Measurements from ENCODE around the gene SP1. TPM values are rescaled to one million over a fixed set of nuclear protein-coding genes. Genes with fewer than 3 reads are reported as not detected.

Gene SP1
- total and polyA plus RNA-seq, 9 of the 15 experiments (the other 6 are each of a cell fraction or from before 2014, with no cell fraction given) = 8.0 to 65.5 (median 41.6) TPM

DNA sequence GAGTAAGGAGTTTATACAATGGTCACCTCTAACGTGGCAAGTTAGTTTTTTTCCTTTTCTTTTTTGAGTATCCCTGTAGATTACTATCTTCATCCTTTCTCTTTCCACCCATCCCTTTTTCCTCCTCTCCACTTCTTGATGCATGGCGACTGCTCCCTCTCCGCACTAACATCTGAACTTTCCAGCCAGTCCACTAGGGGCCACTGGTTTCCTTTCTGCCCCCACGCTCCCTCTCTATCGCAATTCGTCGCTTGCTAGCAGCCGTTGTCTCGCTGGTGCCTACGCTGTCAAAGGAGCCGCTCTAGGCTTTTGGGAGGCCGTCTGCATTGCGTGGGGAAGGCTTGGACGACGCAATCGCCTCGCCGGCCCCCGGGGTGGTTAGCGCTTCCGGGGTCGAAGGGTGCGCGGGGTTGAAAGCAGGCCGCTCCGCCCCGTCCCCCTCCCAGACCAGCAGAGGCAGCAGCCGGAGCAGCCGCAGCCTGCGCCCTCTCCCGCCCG is 71.7 kb downstream of the SP1 start, which contains the start of gene PCBP2:
Gene PCBP2 (plus strand): TSS at position 442 of the 498 bp plus-strand sequence. CDS start 2,699 bp downstream, outside the sequence.
- no TSS peak for BruUV-seq (replicated peaks)
- H4K20me1 ChIP-seq (replicated peaks; ENCODE audit: control insufficient read depth, insufficient read depth, low read length) = peaks cover 28% of the 10 kb centered on the region
- 2% methylated on average over 24 of the region's 32 CpGs for WGBS (ENCODE audit: insufficient coverage, low coverage, missing lambda C conversion rate)
- H3K4me1 ChIP-seq (replicated peaks in 1 of 2; ENCODE audit: control insufficient read depth in 2 of 2, insufficient read depth in 2 of 2, low read length in 2 of 2) = peaks cover 0 to 17% of the 10 kb centered on the region in 2 experiments; a peak in 3 of 5 replicates
- H3K27me3 ChIP-seq (ENCODE audit: control insufficient read depth in 2 of 2, insufficient read depth in 2 of 2, low read length in 2 of 2) = no peaks in the 10 kb centered on the region
- ATAC-seq (peak; percentile 94), FAIRE-seq (peak; percentile 98), DNase-seq (ENCODE audit: extremely low read depth in 1 of 4, low spot score in 3 of 4) (peak; percentile 95 to 99 (median 96))
- H3K9me1 ChIP-seq (ENCODE audit: control insufficient read depth, insufficient read depth, low read length) = peaks cover 4% of the 10 kb centered on the region
- H3K27ac ChIP-seq (ENCODE audit: extremely low read depth, low read depth, low read length) = peak within 1 kb of the TSS; percentile 98
- H3K4me2 ChIP-seq (ENCODE audit: insufficient read depth, low read length) = peak within 1 kb of the TSS; percentile 84
- peaks cover 46% of the 10 kb centered on the region for H3K79me2 ChIP-seq (ENCODE audit: control insufficient read depth, insufficient read depth, low read length)
- in situ Hi-C loops (cut with MboI) = no loop called here
- intact Hi-C loops (cut with micrococcal nuclease) = loop anchor here (1.0 kb wide), 1 partner anchor 99 kb away; no protein-coding TSS in a partner anchor
- peak within 1 kb of the TSS; percentile 98 for H3K4me3 ChIP-seq
- H3K36me3 ChIP-seq (ENCODE audit: control insufficient read depth, insufficient read depth, low read length) = peaks cover 48% of the 10 kb centered on the region
- no peaks in the 10 kb centered on the region for H3K9me3 ChIP-seq (replicated peaks; ENCODE audit: control insufficient read depth, insufficient read depth, low read depth, low read length)
- peak within 1 kb of the TSS; percentile 41 for H2AFZ ChIP-seq (ENCODE audit: low read depth, low read length)
- CTCF ChIA-PET (ENCODE audit: low intra/inter-chr PET ratio) = interaction anchor here (1.6 to 1.9 kb wide), 2 partner anchors 99 to 127 kb away, joined by 6 to 7 read pairs; no protein-coding TSS in a partner anchor
- POLR2A ChIA-PET = interaction anchor here (0.7 to 2.1 kb wide), 4 partner anchors 11 to 131 kb away, joined by 3 to 11 read pairs (median 3); partner anchors contain the start of gene PRR13
- H3K9ac ChIP-seq (ENCODE audit: insufficient read depth in 1 of 2, low read depth in 2 of 2, low read length in 2 of 2) = peak within 1 kb of the TSS; percentile 91 to 100
- TF ChIP-seq CEBPZ (IDR thresholded peaks at IDR 0.05; ENCODE audit: borderline replicate concordance, low read depth, low read length) (no peak), BCL6 (CRISPR knock-in tag; IDR thresholded peaks at IDR 0.05) (no peak), PYGO2 (tag; IDR thresholded peaks at IDR 0.05) (no peak), RBM15 (IDR thresholded peaks at IDR 0.05; ENCODE audit: insufficient read depth, low read length) (no peak), HBP1 (CRISPR knock-in tag; IDR thresholded peaks at IDR 0.05) (no peak), MAFF (IDR thresholded peaks at IDR 0.05; ENCODE audit: low read length) (no peak), THRAP3 (IDR thresholded peaks at IDR 0.05; ENCODE audit: borderline replicate concordance) (peak; percentile 84; the same call in 1 of the 2 replicates), ZNF561 (CRISPR knock-in tag; conservative IDR thresholded peaks at IDR 0.05) (no peak), CAMTA2 (CRISPR knock-in tag; conservative IDR thresholded peaks at IDR 0.05) (no peak), PCBP1 (IDR thresholded peaks at IDR 0.05; ENCODE audit: low read depth, low read length, poor library complexity, severe bottlenecking) (no peak), HLTF (IDR thresholded peaks at IDR 0.05) (peak; percentile 93)
- TF ChIP-seq, protein P1, sequence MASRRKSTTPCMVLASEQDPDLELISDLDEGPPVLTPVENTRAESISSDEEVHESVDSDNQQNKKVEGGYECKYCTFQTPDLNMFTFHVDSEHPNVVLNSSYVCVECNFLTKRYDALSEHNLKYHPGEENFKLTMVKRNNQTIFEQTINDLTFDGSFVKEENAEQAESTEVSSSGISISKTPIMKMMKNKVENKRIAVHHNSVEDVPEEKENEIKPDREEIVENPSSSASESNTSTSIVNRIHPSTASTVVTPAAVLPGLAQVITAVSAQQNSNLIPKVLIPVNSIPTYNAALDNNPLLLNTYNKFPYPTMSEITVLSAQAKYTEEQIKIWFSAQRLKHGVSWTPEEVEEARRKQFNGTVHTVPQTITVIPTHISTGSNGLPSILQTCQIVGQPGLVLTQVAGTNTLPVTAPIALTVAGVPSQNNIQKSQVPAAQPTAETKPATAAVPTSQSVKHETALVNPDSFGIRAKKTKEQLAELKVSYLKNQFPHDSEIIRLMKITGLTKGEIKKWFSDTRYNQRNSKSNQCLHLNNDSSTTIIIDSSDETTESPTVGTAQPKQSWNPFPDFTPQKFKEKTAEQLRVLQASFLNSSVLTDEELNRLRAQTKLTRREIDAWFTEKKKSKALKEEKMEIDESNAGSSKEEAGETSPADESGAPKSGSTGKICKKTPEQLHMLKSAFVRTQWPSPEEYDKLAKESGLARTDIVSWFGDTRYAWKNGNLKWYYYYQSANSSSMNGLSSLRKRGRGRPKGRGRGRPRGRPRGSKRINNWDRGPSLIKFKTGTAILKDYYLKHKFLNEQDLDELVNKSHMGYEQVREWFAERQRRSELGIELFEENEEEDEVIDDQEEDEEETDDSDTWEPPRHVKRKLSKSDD (conservative IDR thresholded peaks at IDR 0.05; ENCODE audit: low read length) = no peak
- TF ChIP-seq, protein P2, sequence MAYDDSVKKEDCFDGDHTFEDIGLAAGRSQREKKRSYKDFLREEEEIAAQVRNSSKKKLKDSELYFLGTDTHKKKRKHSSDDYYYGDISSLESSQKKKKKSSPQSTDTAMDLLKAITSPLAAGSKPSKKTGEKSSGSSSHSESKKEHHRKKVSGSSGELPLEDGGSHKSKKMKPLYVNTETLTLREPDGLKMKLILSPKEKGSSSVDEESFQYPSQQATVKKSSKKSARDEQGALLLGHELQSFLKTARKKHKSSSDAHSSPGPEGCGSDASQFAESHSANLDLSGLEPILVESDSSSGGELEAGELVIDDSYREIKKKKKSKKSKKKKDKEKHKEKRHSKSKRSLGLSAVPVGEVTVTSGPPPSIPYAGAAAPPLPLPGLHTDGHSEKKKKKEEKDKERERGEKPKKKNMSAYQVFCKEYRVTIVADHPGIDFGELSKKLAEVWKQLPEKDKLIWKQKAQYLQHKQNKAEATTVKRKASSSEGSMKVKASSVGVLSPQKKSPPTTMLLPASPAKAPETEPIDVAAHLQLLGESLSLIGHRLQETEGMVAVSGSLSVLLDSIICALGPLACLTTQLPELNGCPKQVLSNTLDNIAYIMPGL (CRISPR knock-in tag; IDR thresholded peaks at IDR 0.05) = no peak
